CD4-positive, alpha-beta memory T cell (primary cell): ENCODE results near the gene RIC3. TPM values are rescaled to one million over a fixed set of nuclear protein-coding genes. Genes with fewer than 3 reads are reported as not detected.

Experiments used
- CTCF ChIA-PET: fragments of 350-600 bp; sonication (Branson Sonifier 250); formaldehyde crosslinking; loops from one replicate; lab custom pipeline; 2021; ENCODE audit warnings: inconsistent platforms; ENCODE audit not compliant: partially characterized antibody; lab: Charles Lee
- POLR2A ChIA-PET: fragments of 350-600 bp; sonication (Branson Sonifier 250); formaldehyde crosslinking; loops from one replicate; lab custom pipeline; 2021; ENCODE audit not compliant: partially characterized antibody; lab: Charles Lee
- DNase-seq, 5 donors: peaks; one replicate each; pipeline versions ENCODE4 v3.0.0 to v3.0.0-alpha.2; 2020 to 2022; ENCODE audit warnings: mixed read lengths in 1 of 5
- H3K27ac ChIP-seq: one replicate; pipeline ENCODE4 v1.7.0; 2013; ENCODE audit warnings: low read depth, low read length
- H3K27me3 ChIP-seq: 2 replicates; pipeline ENCODE4 v1.7.0; 2013; ENCODE audit warnings: mild to moderate bottlenecking, low read length, moderate library complexity; ENCODE audit not compliant: insufficient read depth
- H3K36me3 ChIP-seq: 2 replicates; pipeline ENCODE4 v1.7.0; 2013; ENCODE audit warnings: mild to moderate bottlenecking, low read length, moderate library complexity; ENCODE audit not compliant: insufficient read depth
- H3K4me1 ChIP-seq: 2 replicates; pipeline ENCODE4 v1.7.0; 2013; ENCODE audit warnings: mild to moderate bottlenecking, low read length, moderate library complexity; ENCODE audit not compliant: insufficient read depth
- H3K4me3 ChIP-seq, 2 donors: one replicate each; pipeline ENCODE4 v1.7.0; 2013; ENCODE audit warnings: low read length in 2 of 2, mild to moderate bottlenecking in 1 of 2
- H3K9me3 ChIP-seq, 2 donors: one replicate each; pipeline ENCODE4 v1.7.0; 2013; ENCODE audit warnings: low read length in 2 of 2, control low read depth in 1 of 2; ENCODE audit not compliant: control insufficient read depth in 1 of 2
- H3K27ac Mint-ChIP-seq, 7 donors: one replicate each; pipeline ENCODE4 v1.8.0; 2020 to 2021; ENCODE audit warnings: mixed read lengths in 7 of 7, mild to moderate bottlenecking in 6 of 7, inconsistent platforms in 3 of 7, moderate library complexity in 3 of 7
- H3K27me3 Mint-ChIP-seq, 2 donors: one replicate each; pipeline ENCODE4 v1.8.0; 2020 to 2021; ENCODE audit warnings: mixed read lengths in 2 of 2
- H3K36me3 Mint-ChIP-seq, 2 donors: one replicate each; pipeline ENCODE4 v1.8.0; 2020 to 2021; ENCODE audit warnings: mixed read lengths in 2 of 2, inconsistent platforms in 1 of 2, mild to moderate bottlenecking in 1 of 2
- H3K4me1 Mint-ChIP-seq, 4 donors: one replicate each; pipeline ENCODE4 v1.8.0; 2020 to 2021; ENCODE audit warnings: mixed read lengths in 4 of 4, mild to moderate bottlenecking in 1 of 4
- H3K4me3 Mint-ChIP-seq, 8 donors: one replicate each; pipeline ENCODE4 v1.8.0; 2020 to 2021; ENCODE audit warnings: mixed read lengths in 8 of 8, mild to moderate bottlenecking in 7 of 8, moderate library complexity in 6 of 8, inconsistent platforms in 3 of 8
- H3K9me3 Mint-ChIP-seq, 8 donors: one replicate each; pipeline ENCODE4 v1.8.0; 2020 to 2021; ENCODE audit warnings: mixed read lengths in 8 of 8, mild to moderate bottlenecking in 5 of 8, inconsistent platforms in 3 of 8, moderate library complexity in 1 of 8
- intact Hi-C: fragments of 100-400 bp; cut with micrococcal nuclease; formaldehyde crosslinking; loops from one replicate; pipeline ENCODE4 v1.15.1; 2023
- polyA plus RNA-seq, 2 donors: library from polyadenylated mRNA; unstranded; fragments of 300-500 nt; fragmentation: Illumina TruSeq; gene quantifications; one replicate each; pipeline ENCODE4 v1.2.3, GENCODE V29; 2021
- total RNA-seq, 2 experiments: library from RNA; stranded (reverse); gene quantifications; one replicate each; pipeline ENCODE4 v1.2.3, GENCODE V29; 2021

The RIC3 gene
- total and polyA plus RNA-seq, 4 experiments from 2014 or later = 1.8 to 30.0 (median 16.2) TPM

- H3K4me1 ChIP-seq = no peaks in the 10 kb centered on the region
- Mint-ChIP-seq H3K27me3 (no peaks in the 10 kb centered on the region), H3K9me3 (no peaks in the 10 kb centered on the region), H3K4me3 (no peak overlapping the region), H3K4me1 (no peaks in the 10 kb centered on the region), H3K36me3 (peaks cover 6 to 7% of the 10 kb centered on the region in 2 donors), H3K27ac (peak overlapping the region in 1 of 7 donors; percentile 37)
- H3K27me3 ChIP-seq = no peaks in the 10 kb centered on the region
- no peak overlapping the region for H3K27ac ChIP-seq
- DNase-seq = no peak
- no peak overlapping the region for H3K4me3 ChIP-seq
- CTCF ChIA-PET = interaction anchor here (1.4 to 6.9 kb wide), 2 partner anchors 9 to 73 kb away, joined by 4 to 66 read pairs; no protein-coding TSS in a partner anchor
- no peaks in the 10 kb centered on the region for H3K9me3 ChIP-seq
- intact Hi-C loops = no loop called here
- peaks cover 5% of the 10 kb centered on the region for H3K36me3 ChIP-seq
- POLR2A ChIA-PET = no interaction called here
Measured at GRCh38 chr11:8106679-8107078, 62.1 kb downstream of the RIC3 start.

GRCh38 chr11:8105666-8106065 lies 63.2 kb downstream of the RIC3 start:
- intact Hi-C loops = no loop called here
- H3K36me3 ChIP-seq = peaks cover 5% of the 10 kb centered on the region
- Mint-ChIP-seq H3K4me1 (no peaks in the 10 kb centered on the region), H3K9me3 (no peaks in the 10 kb centered on the region), H3K36me3 (peaks cover 6 to 7% of the 10 kb centered on the region in 2 donors), H3K4me3 (no peak overlapping the region), H3K27me3 (no peaks in the 10 kb centered on the region), H3K27ac (no peak overlapping the region)
- no peak overlapping the region for H3K27ac ChIP-seq
- CTCF ChIA-PET = interaction anchor here (0.8 to 10.2 kb wide), 4 partner anchors 9 to 98 kb away, joined by 3 to 230 read pairs (median 6); no protein-coding TSS in a partner anchor
- H3K27me3 ChIP-seq = no peaks in the 10 kb centered on the region
- H3K4me3 ChIP-seq = no peak overlapping the region
- POLR2A ChIA-PET = no interaction called here
- DNase-seq = no peak
- H3K4me1 ChIP-seq = no peaks in the 10 kb centered on the region
- no peaks in the 10 kb centered on the region for H3K9me3 ChIP-seq

GRCh38 chr11:8105133-8105532 lies 63.7 kb downstream of the RIC3 start:
- Mint-ChIP-seq H3K36me3 (peaks cover 3 to 7% of the 10 kb centered on the region in 2 donors), H3K4me3 (no peak overlapping the region), H3K4me1 (no peaks in the 10 kb centered on the region), H3K9me3 (no peaks in the 10 kb centered on the region), H3K27ac (no peak overlapping the region), H3K27me3 (no peaks in the 10 kb centered on the region)
- Histone ChIP-seq H3K27me3 (no peaks in the 10 kb centered on the region), H3K4me1 (no peaks in the 10 kb centered on the region), H3K36me3 (peaks cover 5% of the 10 kb centered on the region), H3K4me3 (no peak overlapping the region), H3K9me3 (no peaks in the 10 kb centered on the region), H3K27ac (no peak overlapping the region)
- intact Hi-C loops = no loop called here
- ChIA-PET POLR2A (no interaction called here), CTCF (interaction anchor here (0.8 to 10.2 kb wide), 4 partner anchors 9 to 98 kb away, joined by 3 to 230 read pairs (median 6); no protein-coding TSS in a partner anchor)
- no peak for DNase-seq

GRCh38 chr11:8103909-8104308 lies 64.9 kb downstream of the RIC3 start:
- H3K9me3 ChIP-seq = no peaks in the 10 kb centered on the region
- no peaks in the 10 kb centered on the region for H3K27me3 ChIP-seq
- Mint-ChIP-seq H3K4me3 (no peak overlapping the region), H3K27me3 (no peaks in the 10 kb centered on the region), H3K27ac (no peak overlapping the region), H3K9me3 (no peaks in the 10 kb centered on the region), H3K4me1 (no peaks in the 10 kb centered on the region), H3K36me3 (peaks cover 0 to 4% of the 10 kb centered on the region in 2 donors)
- no peaks in the 10 kb centered on the region for H3K4me1 ChIP-seq
- ChIA-PET CTCF (interaction anchor here (2.9 to 11.5 kb wide), 3 partner anchors 13 to 97 kb away, joined by 7 to 230 read pairs (median 127); no protein-coding TSS in a partner anchor), POLR2A (no interaction called here)
- intact Hi-C loops = no loop called here
- no peak overlapping the region for H3K4me3 ChIP-seq
- H3K27ac ChIP-seq = no peak overlapping the region
- H3K36me3 ChIP-seq = peaks cover 5% of the 10 kb centered on the region
- DNase-seq = no peak

GRCh38 chr11:8102965-8103364 lies 65.9 kb downstream of the RIC3 start:
- ChIA-PET POLR2A (no interaction called here), CTCF (interaction anchor here (0.8 to 11.5 kb wide), 5 partner anchors 8 to 96 kb away, joined by 3 to 230 read pairs (median 7); no protein-coding TSS in a partner anchor)
- H3K27me3 ChIP-seq = no peaks in the 10 kb centered on the region
- peak overlapping the region in 1 of 7 donors; percentile 75 for H3K27ac Mint-ChIP-seq
- H3K36me3 Mint-ChIP-seq = peaks cover 0 to 4% of the 10 kb centered on the region in 2 donors
- no peak overlapping the region for H3K27ac ChIP-seq
- no peak overlapping the region for H3K4me3 Mint-ChIP-seq
- no peaks in the 10 kb centered on the region for H3K4me1 ChIP-seq
- H3K4me3 ChIP-seq = no peak overlapping the region
- H3K4me1 Mint-ChIP-seq = no peaks in the 10 kb centered on the region
- H3K9me3 Mint-ChIP-seq = no peaks in the 10 kb centered on the region
- peaks cover under 1% of the 10 kb centered on the region for H3K36me3 ChIP-seq
- DNase-seq = no peak
- intact Hi-C loops = no loop called here
- H3K9me3 ChIP-seq = no peaks in the 10 kb centered on the region
- no peaks in the 10 kb centered on the region for H3K27me3 Mint-ChIP-seq

GRCh38 chr11:8102296-8102915 lies 66.4 kb downstream of the RIC3 start:
- H3K4me3 Mint-ChIP-seq = no peak overlapping the region
- intact Hi-C loops = no loop called here
- H3K36me3 ChIP-seq = no peaks in the 10 kb centered on the region
- no peak overlapping the region for H3K27ac Mint-ChIP-seq
- no peak for DNase-seq
- no peaks in the 10 kb centered on the region for H3K4me1 ChIP-seq
- CTCF ChIA-PET = interaction anchor here (0.7 to 11.5 kb wide), 4 partner anchors 9 to 114 kb away, joined by 3 to 230 read pairs (median 66); no protein-coding TSS in a partner anchor
- H3K4me1 Mint-ChIP-seq = no peaks in the 10 kb centered on the region
- H3K27me3 ChIP-seq = no peaks in the 10 kb centered on the region
- H3K27ac ChIP-seq = no peak overlapping the region
- no peaks in the 10 kb centered on the region for H3K27me3 Mint-ChIP-seq
- H3K9me3 ChIP-seq = no peaks in the 10 kb centered on the region
- H3K9me3 Mint-ChIP-seq = no peaks in the 10 kb centered on the region
- POLR2A ChIA-PET = no interaction called here
- H3K4me3 ChIP-seq = no peak overlapping the region
- H3K36me3 Mint-ChIP-seq = peaks cover 0 to 2% of the 10 kb centered on the region in 2 donors

- Mint-ChIP-seq H3K27me3 (no peaks in the 10 kb centered on the region), H3K4me1 (no peaks in the 10 kb centered on the region), H3K9me3 (no peaks in the 10 kb centered on the region), H3K36me3 (peaks cover 0 to 2% of the 10 kb centered on the region in 2 donors), H3K4me3 (no peak overlapping the region), H3K27ac (peak overlapping the region in 1 of 7 donors; percentile 3)
- DNase-seq = no peak
- no peak overlapping the region for H3K4me3 ChIP-seq
- no peaks in the 10 kb centered on the region for H3K9me3 ChIP-seq
- H3K27me3 ChIP-seq = no peaks in the 10 kb centered on the region
- H3K4me1 ChIP-seq = no peaks in the 10 kb centered on the region
- ChIA-PET POLR2A (no interaction called here), CTCF (interaction anchor here (6.5 to 11.5 kb wide), 3 partner anchors 13 to 94 kb away, joined by 73 to 230 read pairs (median 127); no protein-coding TSS in a partner anchor)
- no peak overlapping the region for H3K27ac ChIP-seq
- no peaks in the 10 kb centered on the region for H3K36me3 ChIP-seq
- intact Hi-C loops = no loop called here
Measured at GRCh38 chr11:8101421-8101820, 67.4 kb downstream of the RIC3 start.
